Adipocyte (in vitro differentiated cells): Measurements from ENCODE around the gene XPNPEP1.
"Not testable (repeated sequence)": the region's sequence is repeated elsewhere in the genome, so short reads cannot be mapped to it uniquely, and the experiment has no call there.

Experiments
- DNase-seq: peaks from one replicate; pipeline ENCODE4 v3.0.0-alpha.2; 2015; ENCODE audit warnings: low read depth
- H3K27me3 ChIP-seq: replicated peaks from 2 replicates; pipeline ENCODE4 v1.7.0; 2013; ENCODE audit warnings: mild to moderate bottlenecking, low read length, moderate library complexity; ENCODE audit not compliant: control insufficient read depth, insufficient read depth
- H3K36me3 ChIP-seq: 2 replicates; pipeline ENCODE4 v1.7.0; 2013; ENCODE audit warnings: low read length, mild to moderate bottlenecking, moderate library complexity; ENCODE audit not compliant: control insufficient read depth, insufficient read depth, severe bottlenecking
- H3K4me1 ChIP-seq: 2 replicates; pipeline ENCODE4 v1.7.0; 2013; ENCODE audit warnings: mild to moderate bottlenecking, low read length, moderate library complexity; ENCODE audit not compliant: control insufficient read depth, insufficient read depth
- H3K4me3 ChIP-seq: 2 replicates; pipeline ENCODE4 v1.7.0; 2013; ENCODE audit warnings: mild to moderate bottlenecking, low read length, moderate library complexity
- H3K9ac ChIP-seq: 2 replicates; pipeline ENCODE4 v1.7.0; 2013; ENCODE audit warnings: mild to moderate bottlenecking, low read length, moderate library complexity
- H3K9me3 ChIP-seq: 2 replicates; pipeline ENCODE4 v1.7.0; 2013; ENCODE audit warnings: mild to moderate bottlenecking, low read length, moderate library complexity; ENCODE audit not compliant: control insufficient read depth

Gene XPNPEP1

DNA sequence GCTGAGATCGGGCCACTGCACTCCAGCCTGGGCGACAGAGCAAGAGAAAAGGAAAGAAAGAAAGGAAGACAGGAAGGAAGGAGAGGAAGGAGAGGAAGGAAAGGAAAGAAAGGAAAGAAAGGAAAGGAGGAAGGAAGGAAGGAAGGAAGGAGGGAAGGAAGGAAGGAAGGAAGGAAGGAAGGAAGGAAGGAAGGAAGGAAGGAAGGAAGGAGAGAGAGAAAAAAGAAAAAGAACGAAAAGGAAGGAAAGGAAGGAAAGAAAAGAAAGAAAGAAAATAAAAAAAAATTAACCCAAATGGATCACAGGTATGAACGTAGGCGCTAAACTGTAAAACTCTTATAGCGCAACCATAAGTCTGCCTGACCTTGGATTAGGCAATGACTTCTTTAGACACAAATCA lies 4.6 kb downstream of the XPNPEP1 start:
- peaks cover 22% of the 10 kb centered on the region for H3K4me1 ChIP-seq
- not testable (repeated sequence) for H3K9ac ChIP-seq, H3K9me3 ChIP-seq, H3K36me3 ChIP-seq, H3K27me3 ChIP-seq, H3K4me3 ChIP-seq, DNase-seq

DNA sequence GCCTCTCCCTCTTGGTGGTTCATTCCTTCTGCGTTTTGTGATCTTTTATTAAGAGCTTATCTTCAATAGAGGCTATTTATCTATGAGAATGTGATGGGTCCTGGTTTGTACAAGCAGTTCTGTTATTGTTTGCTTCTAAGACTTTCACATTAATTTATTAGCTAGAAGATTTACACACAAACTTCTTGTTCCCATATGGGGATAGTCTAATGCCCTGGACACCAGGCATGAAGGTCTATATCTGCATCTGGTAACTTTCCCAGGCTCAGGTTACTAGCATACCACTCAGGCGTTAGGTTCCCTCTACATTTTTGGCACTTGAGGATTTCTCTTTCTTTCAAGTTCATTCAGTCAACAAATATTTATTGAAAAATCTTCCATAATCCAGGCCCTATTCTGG lies 7.7 kb downstream of the XPNPEP1 start:
- no peak overlapping the region for H3K4me3 ChIP-seq
- no peak for DNase-seq
- no peak overlapping the region for H3K9ac ChIP-seq
- H3K36me3 ChIP-seq = peaks cover 26% of the 10 kb centered on the region
- H3K27me3 ChIP-seq = no peaks in the 10 kb centered on the region
- no peaks in the 10 kb centered on the region for H3K9me3 ChIP-seq
- peaks cover 25% of the 10 kb centered on the region for H3K4me1 ChIP-seq

DNA sequence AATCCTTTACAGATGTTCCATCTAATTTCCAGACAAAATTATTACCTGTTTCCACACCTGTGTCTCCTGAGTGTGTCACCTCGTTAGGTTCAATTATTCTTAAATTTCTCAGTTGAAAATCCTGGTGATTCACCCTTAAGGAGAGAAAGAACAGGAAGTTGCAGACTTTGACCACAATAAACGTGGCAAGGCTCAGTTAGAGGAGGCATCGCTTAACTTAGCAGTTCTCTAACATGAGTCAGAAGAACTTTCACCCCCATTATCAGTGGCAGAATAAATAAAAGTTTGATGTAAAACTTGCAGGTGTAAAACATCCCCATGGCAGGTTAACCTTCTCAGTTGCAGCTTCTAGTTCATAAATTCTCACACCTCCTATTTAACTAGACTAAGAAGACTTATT lies 8.3 kb downstream of the XPNPEP1 start:
- DNase-seq = peak; percentile 73
- H3K4me3 ChIP-seq = no peak overlapping the region

DNA sequence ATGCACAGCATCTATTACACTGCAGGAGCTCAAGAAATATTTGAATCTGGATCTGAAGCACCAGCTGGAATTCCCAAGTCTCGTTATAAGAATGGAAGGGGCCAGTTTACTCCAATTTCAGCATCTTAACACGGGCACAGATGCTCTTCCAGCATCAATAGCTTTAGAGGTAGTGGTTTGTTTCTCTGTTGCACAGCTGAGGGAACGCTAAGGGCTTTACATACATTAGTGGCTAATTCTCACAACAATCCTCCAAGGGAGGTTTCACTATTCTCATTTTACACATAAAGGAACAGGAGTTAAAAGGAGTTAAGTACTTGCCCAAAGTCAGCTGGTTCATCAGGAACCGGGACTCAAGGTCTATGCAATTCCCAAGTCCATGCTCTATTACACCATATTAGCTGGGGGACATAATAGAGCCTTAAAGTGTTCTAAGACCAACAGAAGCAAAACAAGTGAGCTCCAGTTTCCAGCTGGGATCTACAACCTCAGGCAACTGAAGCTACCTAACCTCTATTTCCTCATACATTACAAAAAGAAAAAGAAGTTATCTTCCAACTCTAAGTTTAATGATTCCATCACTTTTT lies 9.9 kb downstream of the XPNPEP1 start:
- H3K36me3 ChIP-seq = peaks cover 37% of the 10 kb centered on the region
- no peak for DNase-seq
- H3K4me3 ChIP-seq = no peak overlapping the region
- H3K9me3 ChIP-seq = no peaks in the 10 kb centered on the region
- H3K4me1 ChIP-seq = peaks cover 25% of the 10 kb centered on the region
- H3K27me3 ChIP-seq = no peaks in the 10 kb centered on the region
- H3K9ac ChIP-seq = no peak overlapping the region

More for the DNA sequence above, 8.3 kb downstream of the XPNPEP1 start:
- Histone ChIP-seq H3K4me1 (peaks cover 25% of the 10 kb centered on the region), H3K27me3 (no peaks in the 10 kb centered on the region), H3K9me3 (no peaks in the 10 kb centered on the region), H3K9ac (no peak overlapping the region), H3K36me3 (peaks cover 28% of the 10 kb centered on the region)

DNA sequence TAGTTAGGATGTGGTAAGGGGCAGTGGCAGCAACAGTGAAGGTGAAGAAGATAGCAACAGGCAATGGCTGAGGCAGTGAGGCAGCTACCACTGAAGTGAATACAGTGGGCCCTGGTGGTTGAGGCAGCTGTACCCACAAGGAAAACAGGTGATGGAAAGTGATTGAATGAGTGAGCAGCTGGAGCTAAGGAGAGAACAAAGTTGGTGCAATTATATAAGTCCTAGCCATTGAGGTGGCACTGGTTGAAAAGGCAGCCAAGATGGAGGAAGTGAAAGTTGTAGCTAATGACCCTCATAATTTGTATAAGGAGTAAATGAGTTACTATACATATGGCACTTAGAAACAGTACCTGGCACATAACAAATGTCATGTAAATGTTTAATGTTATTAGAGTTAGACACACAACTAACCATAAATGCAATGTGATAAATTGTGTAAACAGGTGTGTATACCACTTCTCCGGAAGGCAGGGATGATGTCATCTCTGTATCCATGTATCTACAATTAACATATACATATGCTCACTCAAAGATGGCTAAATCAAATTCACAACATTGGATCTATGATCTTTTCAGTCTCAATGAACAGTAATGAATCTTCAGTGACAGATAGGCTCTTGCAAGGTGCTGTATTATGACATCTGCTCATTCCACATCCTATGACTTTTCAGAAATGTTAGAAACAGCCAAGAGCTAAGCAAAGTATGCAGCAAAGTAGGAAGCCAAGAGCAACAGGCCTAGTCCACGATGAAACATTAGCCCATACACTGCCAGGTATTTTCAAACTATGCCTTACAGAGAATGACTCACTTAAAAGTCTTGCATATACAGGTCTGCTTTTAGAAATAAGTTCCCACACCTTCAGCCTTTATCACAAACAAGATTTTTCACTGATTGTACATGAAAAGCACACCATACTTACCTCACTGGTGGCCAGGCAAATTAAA lies 10.7 kb downstream of the XPNPEP1 start:
- no peak for DNase-seq
- peaks cover 42% of the 10 kb centered on the region for H3K36me3 ChIP-seq
- H3K9ac ChIP-seq = no peak overlapping the region
- no peaks in the 10 kb centered on the region for H3K9me3 ChIP-seq
- no peak overlapping the region for H3K4me3 ChIP-seq
- no peaks in the 10 kb centered on the region for H3K27me3 ChIP-seq
- H3K4me1 ChIP-seq = peaks cover 25% of the 10 kb centered on the region

DNA sequence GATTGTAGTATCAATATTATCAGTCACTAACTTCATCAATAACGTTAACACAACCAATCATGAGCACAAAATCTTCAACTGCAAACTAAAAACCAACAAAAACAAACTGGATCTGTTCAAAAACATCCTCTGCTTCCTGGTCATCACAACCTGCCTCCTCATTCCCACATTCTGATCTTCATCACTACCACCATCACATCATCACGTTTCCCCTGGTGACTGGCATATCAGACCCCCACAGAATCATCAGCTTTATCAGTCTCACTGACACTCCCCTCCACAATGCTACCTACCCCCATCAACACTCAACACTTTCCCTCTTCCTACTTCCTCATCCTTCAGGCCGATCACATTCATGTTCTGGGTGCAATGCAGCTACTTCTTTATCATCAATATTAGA lies 11.4 kb downstream of the XPNPEP1 start:
- Histone ChIP-seq H3K4me1 (peaks cover 25% of the 10 kb centered on the region), H3K27me3 (no peaks in the 10 kb centered on the region), H3K4me3 (no peak overlapping the region)

DNA sequence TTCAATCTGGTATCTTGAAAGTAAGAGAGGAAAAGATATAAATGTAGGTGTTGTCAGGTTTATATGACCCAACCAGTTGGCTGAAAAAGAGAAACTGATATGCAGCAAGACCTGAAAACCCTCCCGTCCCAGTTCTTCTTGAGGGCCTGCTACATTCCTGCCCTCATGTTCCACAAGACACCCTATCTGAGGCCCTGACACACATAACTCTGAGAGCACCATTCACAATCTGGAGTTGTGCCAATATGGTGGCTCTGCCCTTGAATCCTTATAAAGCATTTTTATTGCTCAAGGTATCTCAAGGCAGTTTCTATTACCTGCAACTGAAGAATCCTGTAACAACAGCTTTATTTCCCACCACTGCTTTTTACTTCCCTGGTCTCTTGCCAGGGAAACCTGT lies 17.0 kb downstream of the XPNPEP1 start:
- Histone ChIP-seq H3K4me3 (no peak overlapping the region), H3K9me3 (no peaks in the 10 kb centered on the region), H3K4me1 (peaks cover 36% of the 10 kb centered on the region), H3K9ac (no peak overlapping the region), H3K36me3 (peaks cover 39% of the 10 kb centered on the region), H3K27me3 (no peaks in the 10 kb centered on the region)
- DNase-seq = no peak

More for the DNA sequence above, 11.4 kb downstream of the XPNPEP1 start:
- no peak for DNase-seq
- Histone ChIP-seq H3K36me3 (peaks cover 50% of the 10 kb centered on the region), H3K9me3 (no peaks in the 10 kb centered on the region), H3K9ac (no peak overlapping the region)

DNA sequence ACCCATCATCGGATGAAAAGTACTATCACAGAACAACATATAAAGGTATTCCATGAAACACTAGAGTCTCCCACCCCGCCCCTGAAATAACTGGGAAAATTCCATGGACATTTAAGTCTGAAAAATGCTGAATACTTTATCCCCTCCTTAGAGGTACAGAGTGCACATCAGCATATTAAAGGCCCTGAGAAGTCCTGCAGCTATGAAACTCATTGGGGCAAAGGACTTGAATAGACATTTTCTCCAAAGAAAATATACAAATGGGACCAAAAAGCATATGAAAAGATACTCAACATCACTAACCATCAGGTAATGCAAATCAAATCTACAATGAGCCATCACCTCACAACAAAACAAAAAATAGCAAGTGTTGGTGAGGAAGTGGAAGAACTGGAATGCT lies 18.9 kb downstream of the XPNPEP1 start:
- Histone ChIP-seq H3K9me3 (no peaks in the 10 kb centered on the region), H3K4me1 (peaks cover 50% of the 10 kb centered on the region), H3K36me3 (peaks cover 27% of the 10 kb centered on the region), H3K9ac (no peak overlapping the region), H3K4me3 (no peak overlapping the region), H3K27me3 (no peaks in the 10 kb centered on the region)
- DNase-seq = no peak

DNA sequence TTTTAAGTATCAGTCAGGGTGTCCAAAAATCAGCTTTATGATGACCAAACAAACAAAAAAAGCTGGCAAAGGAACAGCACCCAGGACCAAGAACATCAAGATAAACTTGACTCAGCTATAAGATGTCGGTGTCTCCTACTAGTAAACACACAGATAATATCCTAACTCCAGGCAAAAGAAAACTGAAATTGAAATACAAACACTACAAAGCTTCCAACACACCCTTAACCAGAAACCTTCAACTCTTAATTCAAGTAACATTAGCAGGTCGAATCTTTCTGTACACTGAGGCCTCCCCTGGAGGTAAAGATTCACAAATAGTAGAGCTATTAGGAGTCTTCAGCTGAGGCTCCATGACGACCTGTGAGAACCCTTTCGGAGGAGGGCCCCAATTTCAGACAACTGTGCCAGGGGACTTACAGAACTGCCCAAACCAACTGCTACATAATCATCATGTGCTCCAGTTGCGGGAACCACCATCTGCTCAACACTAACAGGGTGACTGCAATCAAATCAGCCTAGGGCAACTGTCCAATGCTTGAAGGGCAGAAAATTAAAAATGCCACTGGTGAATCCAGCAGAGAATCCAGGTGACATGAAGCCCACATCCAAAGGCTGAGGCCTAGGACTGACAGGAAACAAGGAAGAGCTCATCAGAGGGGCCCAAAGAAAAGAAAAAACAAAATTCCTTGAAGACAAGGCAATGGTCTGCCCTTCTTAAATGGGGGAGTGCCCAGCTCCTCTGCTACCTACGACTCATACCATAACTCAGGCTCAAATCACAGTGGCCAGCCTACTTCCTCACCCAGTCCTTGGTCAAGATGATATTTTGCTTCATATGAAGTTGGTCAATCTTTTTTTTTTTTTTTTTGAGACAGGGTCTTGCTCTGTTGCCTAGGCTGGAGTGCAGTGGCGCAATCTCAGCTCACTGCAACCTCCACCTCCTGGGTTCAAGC lies 20.0 kb downstream of the XPNPEP1 start:
- DNase-seq = no peak
- H3K4me1 ChIP-seq = peaks cover 61% of the 10 kb centered on the region
- H3K9ac ChIP-seq = peak overlapping the region; percentile 42
- H3K4me3 ChIP-seq = peak overlapping the region; percentile 51
- no peaks in the 10 kb centered on the region for H3K9me3 ChIP-seq
- no peaks in the 10 kb centered on the region for H3K27me3 ChIP-seq
- peaks cover 22% of the 10 kb centered on the region for H3K36me3 ChIP-seq

DNA sequence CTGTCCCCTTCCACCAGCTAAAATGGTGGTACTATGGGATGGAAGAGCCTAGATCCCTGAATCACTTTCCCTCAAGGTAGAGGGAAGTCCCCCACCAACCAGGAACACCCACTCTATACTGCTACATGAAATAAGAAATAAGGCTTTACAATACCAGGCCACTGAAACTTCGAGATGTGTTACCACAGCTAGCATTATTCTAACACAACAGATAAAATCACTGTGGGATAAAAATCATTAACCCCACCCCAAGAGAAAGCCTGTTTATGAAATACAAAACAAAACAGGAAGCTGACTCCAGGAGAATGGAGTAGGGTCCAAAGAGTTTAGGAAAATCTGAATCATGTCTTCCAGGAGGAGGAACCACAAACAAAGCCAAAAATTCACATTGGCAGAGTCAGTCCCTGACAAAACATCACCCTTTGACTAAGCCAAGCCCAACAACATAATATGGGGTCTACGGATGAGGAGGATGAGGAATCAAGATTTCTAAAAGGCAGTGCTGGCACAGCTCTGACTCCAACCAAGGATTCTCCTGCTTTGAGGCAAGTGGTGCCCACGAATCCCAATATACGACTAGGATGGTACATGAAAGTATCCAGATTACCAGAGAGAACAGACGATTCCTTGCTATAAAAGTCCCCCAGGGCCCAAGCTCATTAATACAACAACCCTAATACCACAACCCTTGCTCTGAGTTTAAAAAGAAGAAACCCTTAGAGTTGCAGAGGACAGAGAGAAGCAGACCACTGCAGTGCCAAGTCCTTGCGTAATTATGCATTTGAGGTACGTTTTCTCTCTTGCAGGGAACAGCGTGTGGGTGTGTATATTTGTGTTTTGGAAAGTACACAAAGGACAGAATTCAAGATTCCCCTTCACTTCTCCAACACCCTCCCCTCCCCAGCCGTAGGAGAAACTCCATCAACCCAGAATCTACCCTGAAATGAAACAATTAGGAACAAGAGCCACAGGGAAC lies 23.7 kb downstream of the XPNPEP1 start:
- H3K27me3 ChIP-seq = no peaks in the 10 kb centered on the region

More for the DNA sequence above, 23.7 kb downstream of the XPNPEP1 start:
- peak overlapping the region; percentile 61 for H3K4me3 ChIP-seq
- H3K9ac ChIP-seq = peak overlapping the region; percentile 24
- H3K9me3 ChIP-seq = no peaks in the 10 kb centered on the region
- H3K4me1 ChIP-seq = peaks cover 78% of the 10 kb centered on the region
- peak; percentile 56 for DNase-seq
- no peaks in the 10 kb centered on the region for H3K36me3 ChIP-seq
